Measurements from ENCODE around the gene CRMP1. TPM values are rescaled to one million over a fixed set of nuclear protein-coding genes. Genes with fewer than 3 reads are reported as not detected.

Gene CRMP1
- total RNA-seq, 4 donors from 2014 or later = 0.64 to 0.76 TPM; not detected in 2

DNA sequence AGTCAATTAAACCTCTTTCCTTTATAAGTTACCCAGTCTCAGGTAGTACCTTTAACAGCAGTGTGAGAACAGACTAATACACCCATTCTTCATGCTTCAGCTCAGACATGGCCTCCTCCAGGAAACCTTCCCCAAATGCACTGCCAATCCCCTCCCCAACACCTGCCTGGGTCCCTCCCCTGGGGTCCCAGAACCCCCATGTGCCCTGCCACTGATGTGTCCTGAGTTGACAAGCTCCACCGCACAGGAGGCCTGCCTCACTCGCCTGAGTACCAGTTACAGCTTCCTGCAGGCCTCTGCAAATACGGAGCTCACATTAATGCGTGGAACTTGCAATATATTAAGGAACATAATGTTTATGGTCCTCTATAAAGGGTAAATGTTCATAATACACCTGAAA, 34.9 kb upstream of the CRMP1 start:
- H3K4me3 ChIP-seq = no peak overlapping the region
- no peaks in the 10 kb centered on the region for H3K9me3 ChIP-seq
- 84% methylated on average over 4 of the region's 4 CpGs for WGBS
- H3K36me3 ChIP-seq = no peaks in the 10 kb centered on the region
- H3K27me3 ChIP-seq = peaks cover 46% of the 10 kb centered on the region
- TF ChIP-seq, protein P1, sequence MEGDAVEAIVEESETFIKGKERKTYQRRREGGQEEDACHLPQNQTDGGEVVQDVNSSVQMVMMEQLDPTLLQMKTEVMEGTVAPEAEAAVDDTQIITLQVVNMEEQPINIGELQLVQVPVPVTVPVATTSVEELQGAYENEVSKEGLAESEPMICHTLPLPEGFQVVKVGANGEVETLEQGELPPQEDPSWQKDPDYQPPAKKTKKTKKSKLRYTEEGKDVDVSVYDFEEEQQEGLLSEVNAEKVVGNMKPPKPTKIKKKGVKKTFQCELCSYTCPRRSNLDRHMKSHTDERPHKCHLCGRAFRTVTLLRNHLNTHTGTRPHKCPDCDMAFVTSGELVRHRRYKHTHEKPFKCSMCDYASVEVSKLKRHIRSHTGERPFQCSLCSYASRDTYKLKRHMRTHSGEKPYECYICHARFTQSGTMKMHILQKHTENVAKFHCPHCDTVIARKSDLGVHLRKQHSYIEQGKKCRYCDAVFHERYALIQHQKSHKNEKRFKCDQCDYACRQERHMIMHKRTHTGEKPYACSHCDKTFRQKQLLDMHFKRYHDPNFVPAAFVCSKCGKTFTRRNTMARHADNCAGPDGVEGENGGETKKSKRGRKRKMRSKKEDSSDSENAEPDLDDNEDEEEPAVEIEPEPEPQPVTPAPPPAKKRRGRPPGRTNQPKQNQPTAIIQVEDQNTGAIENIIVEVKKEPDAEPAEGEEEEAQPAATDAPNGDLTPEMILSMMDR (IDR thresholded peaks at IDR 0.05) = no peak
- TF ChIP-seq POLR2AphosphoS5 (IDR thresholded peaks at IDR 0.05) (no peak), EP300 (IDR thresholded peaks at IDR 0.05) (no peak), POLR2A (IDR thresholded peaks at IDR 0.05) (no peak)
- H3K4me1 ChIP-seq = no peaks in the 10 kb centered on the region
- DNase-seq (ENCODE audit: low spot score in 2 of 2) = no peak
- H3K27ac ChIP-seq = no peak overlapping the region

DNA sequence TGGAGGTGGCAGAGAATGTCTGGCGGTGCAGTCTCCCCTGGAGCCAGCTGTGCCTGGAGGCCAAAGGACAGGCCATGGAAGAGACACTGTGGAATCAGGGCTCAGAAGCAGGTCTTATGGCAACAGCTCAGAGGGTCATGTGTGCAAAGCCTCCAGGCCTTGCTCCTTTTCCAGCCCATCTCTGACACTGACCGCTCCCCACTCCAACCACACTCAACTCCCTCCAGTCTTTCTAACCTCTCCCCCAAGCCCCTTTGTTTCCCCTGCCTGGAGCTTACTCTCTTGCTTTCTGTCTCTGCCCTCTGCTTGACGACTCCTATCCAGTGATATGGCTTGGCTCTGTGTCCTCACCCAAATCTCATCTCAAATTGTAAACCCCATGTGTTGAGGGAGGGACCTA, 34.2 kb upstream of the CRMP1 start:
- no peak overlapping the region for H3K4me3 ChIP-seq
- no peaks in the 10 kb centered on the region for H3K36me3 ChIP-seq
- WGBS = 64% methylated on average over 3 of the region's 3 CpGs
- H3K27ac ChIP-seq = no peak overlapping the region
- DNase-seq (ENCODE audit: low spot score in 2 of 2) = no peak
- no peaks in the 10 kb centered on the region for H3K9me3 ChIP-seq
- no peaks in the 10 kb centered on the region for H3K4me1 ChIP-seq
- peaks cover 47% of the 10 kb centered on the region for H3K27me3 ChIP-seq
- TF ChIP-seq POLR2AphosphoS5 (IDR thresholded peaks at IDR 0.05) (no peak), EP300 (IDR thresholded peaks at IDR 0.05) (no peak), POLR2A (IDR thresholded peaks at IDR 0.05) (no peak)
- TF ChIP-seq, protein P1 (IDR thresholded peaks at IDR 0.05) = no peak

DNA sequence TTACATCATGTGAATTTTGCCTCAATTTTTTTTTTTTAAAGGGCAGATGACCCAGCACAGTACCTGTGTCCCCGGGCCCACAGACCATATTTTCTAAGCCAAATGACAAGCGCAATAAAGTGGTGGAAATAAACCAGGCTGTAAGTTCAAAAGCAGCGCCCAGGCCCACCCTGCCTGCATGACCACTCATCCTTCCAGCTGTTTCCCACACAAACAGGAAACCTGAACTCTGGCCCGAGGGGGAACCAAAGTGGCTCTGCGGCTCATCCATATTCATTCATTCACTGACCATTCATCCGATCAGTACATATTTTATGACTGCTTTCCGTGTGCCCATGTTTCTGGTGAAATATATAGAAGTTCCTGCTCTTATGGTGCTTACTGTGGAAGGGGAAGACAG, 33.7 kb upstream of the CRMP1 start:
- Histone ChIP-seq H3K27ac (no peak overlapping the region), H3K36me3 (no peaks in the 10 kb centered on the region), H3K27me3 (peaks cover 47% of the 10 kb centered on the region), H3K4me3 (no peak overlapping the region), H3K4me1 (no peaks in the 10 kb centered on the region), H3K9me3 (no peaks in the 10 kb centered on the region)
- TF ChIP-seq, protein P1 (IDR thresholded peaks at IDR 0.05) = no peak
- 50% methylated on average over 7 of the region's 7 CpGs for WGBS
- DNase-seq (ENCODE audit: low spot score in 2 of 2) = no peak

DNA sequence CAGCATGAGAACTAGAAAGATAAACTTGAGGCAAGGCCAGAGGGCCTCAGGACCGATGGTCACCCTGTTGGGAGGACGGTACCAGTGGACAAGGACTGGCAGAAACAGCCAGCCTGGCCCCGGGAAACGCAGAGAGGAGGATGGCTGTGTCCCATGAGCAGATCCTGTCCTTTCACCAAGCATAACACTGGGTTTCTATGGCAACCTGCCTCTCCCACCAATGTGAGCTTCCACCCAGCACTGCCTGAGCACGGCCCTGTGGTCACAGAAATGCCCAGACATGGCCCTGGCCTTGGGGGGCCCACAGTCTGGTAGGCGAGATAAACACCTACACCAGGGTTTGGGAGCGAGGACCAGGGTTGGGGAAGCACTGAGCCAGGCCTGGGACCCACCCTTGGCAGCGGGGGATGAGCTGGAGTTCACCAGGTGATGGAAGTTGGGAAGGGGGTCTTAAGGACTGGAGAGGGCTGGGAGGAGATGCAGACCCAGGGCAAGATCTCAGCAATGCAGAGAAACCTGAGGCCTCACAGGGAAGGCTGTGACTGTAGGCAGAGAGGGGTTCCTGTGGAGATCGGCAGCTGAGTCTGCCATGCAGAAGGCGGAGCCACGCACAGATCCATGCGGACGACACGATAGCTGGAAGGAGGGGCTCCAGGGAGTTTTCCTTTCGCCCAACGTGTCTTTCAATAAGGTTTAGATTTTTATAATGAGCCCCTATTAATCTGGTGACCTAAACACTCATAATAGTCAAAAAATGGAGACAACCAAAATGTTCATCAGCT, 32.7 kb upstream of the CRMP1 start:
- peaks cover 44% of the 10 kb centered on the region for H3K27me3 ChIP-seq
- no peaks in the 10 kb centered on the region for H3K9me3 ChIP-seq
- peak in 1 of 2 donors; percentile 57 for DNase-seq (ENCODE audit: low spot score in 2 of 2)
- no peaks in the 10 kb centered on the region for H3K4me1 ChIP-seq
- H3K36me3 ChIP-seq = no peaks in the 10 kb centered on the region
- H3K27ac ChIP-seq = no peak overlapping the region
- H3K4me3 ChIP-seq = no peak overlapping the region
- 72% methylated on average over 14 of the region's 16 CpGs for WGBS
- TF ChIP-seq EP300 (IDR thresholded peaks at IDR 0.05) (no peak), POLR2AphosphoS5 (IDR thresholded peaks at IDR 0.05) (no peak), POLR2A (IDR thresholded peaks at IDR 0.05) (no peak)
- TF ChIP-seq, protein P1 (IDR thresholded peaks at IDR 0.05) = no peak

GRCh38 chr4:5924461-5925125, 31.7 kb upstream of the CRMP1 start:
- peak in 1 of 2 donors; percentile 45 for DNase-seq (ENCODE audit: low spot score in 2 of 2)
- Histone ChIP-seq H3K27me3 (peaks cover 49% of the 10 kb centered on the region), H3K4me1 (no peaks in the 10 kb centered on the region), H3K4me3 (no peak overlapping the region), H3K27ac (no peak overlapping the region), H3K36me3 (no peaks in the 10 kb centered on the region), H3K9me3 (no peaks in the 10 kb centered on the region)
- 70% methylated on average over 12 of the region's 12 CpGs for WGBS
- TF ChIP-seq POLR2A (IDR thresholded peaks at IDR 0.05) (no peak), EP300 (IDR thresholded peaks at IDR 0.05) (no peak), POLR2AphosphoS5 (IDR thresholded peaks at IDR 0.05) (no peak)
- TF ChIP-seq, protein P1 (IDR thresholded peaks at IDR 0.05) = no peak
